PC-9 (cell line): ENCODE measurements around the gene CYP4V2. TPM values are rescaled to one million over a fixed set of nuclear protein-coding genes. Genes with fewer than 3 reads are reported as not detected.
"Not testable (repeated sequence)": the region's sequence is repeated elsewhere in the genome, so short reads cannot be mapped to it uniquely, and the experiment has no call there.

Source experiments
- BruUV-seq: library from RNA; stranded (reverse); fragments of 400-500 nt; replicated peaks from 2 replicates; lab custom pipeline; 2021; lab: Mats Ljungman, UMichigan
- CTCF ChIA-PET: fragments of 300-600 bp; sonication (Branson Sonifier 250); formaldehyde crosslinking; loops from one replicate; lab custom pipeline; 2022; ENCODE audit warnings: antibody characterized with exemption; lab: Charles Lee
- POLR2A ChIA-PET: fragments of 300-600 bp; sonication (Branson Sonifier 250); formaldehyde crosslinking; loops from one replicate; lab custom pipeline; 2022; ENCODE audit warnings: antibody characterized with exemption; ENCODE audit not compliant: unreplicated experiment; lab: Charles Lee
- DNase-seq, 2 experiments: peaks; one replicate each; pipeline versions ENCODE4 v3.0.0 to v3.0.0-alpha.2; 2015 to 2022; ENCODE audit warnings: mixed read lengths in 1 of 2
- H2AFZ ChIP-seq: fragments of 200-600 bp; sonication (generic); 2 replicates; pipeline ENCODE4 v1.8.1; 2017; ENCODE audit warnings: antibody characterized with exemption
- H3F3A ChIP-seq: fragments of 200-600 bp; sonication (generic); 2 replicates; pipeline ENCODE4 v1.8.1; 2017; ENCODE audit warnings: antibody characterized with exemption, mild to moderate bottlenecking, low read depth; ENCODE audit not compliant: insufficient read depth
- H3K27ac ChIP-seq: fragments of 200-600 bp; sonication (generic); 2 replicates; pipeline ENCODE4 v1.6.1; 2016; ENCODE audit warnings: mixed run types
- H3K27me3 ChIP-seq: fragments of 200-600 bp; sonication (generic); 2 replicates; pipeline ENCODE4 v1.6.1; 2016; ENCODE audit warnings: low read depth, mixed run types; ENCODE audit not compliant: insufficient read depth
- H3K36me3 ChIP-seq: fragments of 200-600 bp; sonication (generic); 2 replicates; pipeline ENCODE4 v1.6.1; 2016; ENCODE audit warnings: low read depth, mixed run types
- H3K4me1 ChIP-seq: fragments of 200-600 bp; sonication (generic); replicated peaks from 2 replicates; pipeline ENCODE4 v1.6.1; 2016; ENCODE audit warnings: mixed run types; ENCODE audit not compliant: insufficient read depth
- H3K4me2 ChIP-seq: fragments of 200-600 bp; sonication (generic); 2 replicates; pipeline ENCODE4 v1.6.1; 2017; ENCODE audit warnings: mixed run types
- H3K4me3 ChIP-seq: fragments of 200-600 bp; sonication (generic); 2 replicates; pipeline ENCODE4 v1.6.1; 2016; ENCODE audit warnings: mixed run types
- H3K79me2 ChIP-seq: fragments of 200-600 bp; sonication (generic); 2 replicates; pipeline ENCODE4 v1.6.1; 2017; ENCODE audit warnings: low read depth, mixed run types
- H3K9me2 ChIP-seq: fragments of 200-600 bp; sonication (generic); 2 replicates; pipeline ENCODE4 v1.8.1; 2017; ENCODE audit warnings: mild to moderate bottlenecking; ENCODE audit not compliant: insufficient read depth
- H3K9me3 ChIP-seq: fragments of 200-600 bp; sonication (generic); 2 replicates; pipeline ENCODE4 v1.8.1; 2016; ENCODE audit warnings: low read depth; ENCODE audit not compliant: insufficient read depth
- H4K20me1 ChIP-seq: fragments of 200-600 bp; sonication (generic); 2 replicates; pipeline ENCODE4 v1.8.1; 2017; ENCODE audit not compliant: insufficient read depth
- EZH2 ChIP-seq: fragments of 200-600 bp; sonication (generic); IDR thresholded peaks from 2 replicates; pipeline ENCODE4 v1.8.0; 2017; ENCODE audit warnings: antibody characterized with exemption, low read depth
- intact Hi-C: fragments of 100-400 bp; cut with micrococcal nuclease; formaldehyde crosslinking; loops from one replicate; pipeline ENCODE4 v1.10.0; 2022; ENCODE audit not compliant: unreplicated experiment
- total RNA-seq: library from RNA; stranded (reverse); gene quantifications from 2 replicates; pipeline ENCODE4 v1.2.3, GENCODE V29; 2021
- TF ChIP-seq, protein P1 (sequence below): fragments of 200-600 bp; sonication (generic); conservative IDR thresholded peaks from 2 replicates; pipeline ENCODE4 v1.6.1; 2017; ENCODE audit warnings: mixed run types, antibody characterized with exemption, mild to moderate bottlenecking, moderate library complexity

Gene CYP4V2
- total RNA-seq, 1 experiment from 2014 or later: 12.5 TPM

GRCh38 chr4:186240848-186241491 lies 49.6 kb downstream of the CYP4V2 start:
- CTCF ChIA-PET: no interaction called here
- Histone ChIP-seq H3F3A (no peaks in the 10 kb centered on the region), H3K4me1 (no peaks in the 10 kb centered on the region), H4K20me1 (no peaks in the 10 kb centered on the region), H3K9me3 (no peaks in the 10 kb centered on the region), H3K4me2 (no peak overlapping the region), H2AFZ (no peak overlapping the region), H3K27ac (no peak overlapping the region), H3K79me2 (no peaks in the 10 kb centered on the region), H3K4me3 (no peak overlapping the region), H3K9me2 (no peaks in the 10 kb centered on the region), H3K36me3 (no peaks in the 10 kb centered on the region), H3K27me3 (0 out of 2 replicates have a peak, but pooled peaks cover 4% of the 10 kb centered on the region)
- intact Hi-C loops: no loop called here
- no TSS peak for BruUV-seq
- TF ChIP-seq, protein P1, sequence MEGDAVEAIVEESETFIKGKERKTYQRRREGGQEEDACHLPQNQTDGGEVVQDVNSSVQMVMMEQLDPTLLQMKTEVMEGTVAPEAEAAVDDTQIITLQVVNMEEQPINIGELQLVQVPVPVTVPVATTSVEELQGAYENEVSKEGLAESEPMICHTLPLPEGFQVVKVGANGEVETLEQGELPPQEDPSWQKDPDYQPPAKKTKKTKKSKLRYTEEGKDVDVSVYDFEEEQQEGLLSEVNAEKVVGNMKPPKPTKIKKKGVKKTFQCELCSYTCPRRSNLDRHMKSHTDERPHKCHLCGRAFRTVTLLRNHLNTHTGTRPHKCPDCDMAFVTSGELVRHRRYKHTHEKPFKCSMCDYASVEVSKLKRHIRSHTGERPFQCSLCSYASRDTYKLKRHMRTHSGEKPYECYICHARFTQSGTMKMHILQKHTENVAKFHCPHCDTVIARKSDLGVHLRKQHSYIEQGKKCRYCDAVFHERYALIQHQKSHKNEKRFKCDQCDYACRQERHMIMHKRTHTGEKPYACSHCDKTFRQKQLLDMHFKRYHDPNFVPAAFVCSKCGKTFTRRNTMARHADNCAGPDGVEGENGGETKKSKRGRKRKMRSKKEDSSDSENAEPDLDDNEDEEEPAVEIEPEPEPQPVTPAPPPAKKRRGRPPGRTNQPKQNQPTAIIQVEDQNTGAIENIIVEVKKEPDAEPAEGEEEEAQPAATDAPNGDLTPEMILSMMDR: no peak
- TF ChIP-seq EZH2: no peak
- no peak for DNase-seq
- POLR2A ChIA-PET: no interaction called here

GRCh38 chr4:186241616-186242015 lies 50.2 kb downstream of the CYP4V2 start:
- ChIA-PET POLR2A (no interaction called here), CTCF (no interaction called here)
- 0 out of 2 replicates have a peak, but pooled peaks cover 4% of the 10 kb centered on the region for H3K27me3 ChIP-seq
- H3K4me3 ChIP-seq: no peak overlapping the region
- H4K20me1 ChIP-seq: no peaks in the 10 kb centered on the region
- BruUV-seq: no TSS peak
- H3K9me2 ChIP-seq: no peaks in the 10 kb centered on the region
- no peaks in the 10 kb centered on the region for H3K79me2 ChIP-seq
- intact Hi-C loops: no loop called here
- H3K4me1 ChIP-seq: no peaks in the 10 kb centered on the region
- H3K27ac ChIP-seq: no peak overlapping the region
- H3F3A ChIP-seq: no peaks in the 10 kb centered on the region
- H3K4me2 ChIP-seq: no peak overlapping the region
- H2AFZ ChIP-seq: no peak overlapping the region
- TF ChIP-seq, protein P1: no peak
- no peak for TF ChIP-seq EZH2
- H3K9me3 ChIP-seq: no peaks in the 10 kb centered on the region
- no peaks in the 10 kb centered on the region for H3K36me3 ChIP-seq
- no peak for DNase-seq

DNA sequence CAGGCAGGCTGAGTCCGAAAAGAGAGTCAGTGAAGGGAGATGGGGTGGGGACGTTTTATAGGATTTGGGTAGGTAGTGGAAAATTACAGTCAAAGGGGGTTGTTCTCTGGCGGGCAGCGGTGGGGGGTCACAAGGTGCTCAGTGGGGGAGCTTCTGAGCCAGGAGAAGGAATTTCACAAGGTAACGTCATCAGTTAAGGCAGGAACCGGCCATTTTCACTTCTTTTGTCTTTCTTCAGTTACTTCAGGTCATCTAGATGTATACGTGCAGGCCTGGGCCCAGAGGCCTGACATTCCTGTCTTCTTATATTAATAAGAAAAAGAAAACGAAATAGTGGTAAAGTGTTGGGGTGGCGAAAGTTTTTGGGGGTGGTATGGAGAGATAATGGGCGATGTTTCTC lies 50.7 kb downstream of the CYP4V2 start:
- DNase-seq, H3K9me3 ChIP-seq, H3K27ac ChIP-seq, H2AFZ ChIP-seq, H3K9me2 ChIP-seq, H3K79me2 ChIP-seq, H3K27me3 ChIP-seq, intact Hi-C loops, H3F3A ChIP-seq, POLR2A ChIA-PET, H3K4me1 ChIP-seq, BruUV-seq, H4K20me1 ChIP-seq, H3K4me3 ChIP-seq, H3K36me3 ChIP-seq, H3K4me2 ChIP-seq, CTCF ChIA-PET: not testable (repeated sequence)

DNA sequence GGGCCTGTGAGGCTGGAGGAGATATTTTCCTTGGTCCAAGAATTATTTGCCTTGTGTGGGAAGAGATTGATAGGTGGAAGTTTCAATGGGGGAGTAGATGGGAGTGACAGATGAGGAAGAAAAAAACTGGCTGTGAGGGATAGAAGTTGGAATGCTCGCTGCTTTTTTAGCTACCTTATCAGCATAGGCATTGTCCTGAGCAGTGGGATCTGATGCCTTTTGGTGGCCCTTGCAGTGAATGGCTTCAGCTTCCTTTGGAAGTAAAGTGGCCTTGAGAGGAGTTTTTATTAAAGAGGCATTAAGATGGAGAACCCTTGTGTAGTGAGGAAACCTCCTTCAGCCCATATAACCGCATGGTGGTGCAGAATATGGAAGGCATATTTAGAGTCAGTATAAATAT lies 52.0 kb downstream of the CYP4V2 start:
- H3K27me3 ChIP-seq: 0 out of 2 replicates have a peak, but pooled peaks cover 4% of the 10 kb centered on the region
- no peak overlapping the region for H3K4me2 ChIP-seq
- no peak overlapping the region for H3K27ac ChIP-seq
- no peaks in the 10 kb centered on the region for H3K79me2 ChIP-seq
- no peaks in the 10 kb centered on the region for H4K20me1 ChIP-seq
- no peak for DNase-seq
- H3K36me3 ChIP-seq: no peaks in the 10 kb centered on the region
- no TSS peak for BruUV-seq
- ChIA-PET POLR2A (no interaction called here), CTCF (no interaction called here)
- H3K9me2 ChIP-seq: no peaks in the 10 kb centered on the region
- intact Hi-C loops: no loop called here
- no peaks in the 10 kb centered on the region for H3K4me1 ChIP-seq
- no peak for TF ChIP-seq EZH2
- TF ChIP-seq, protein P1: no peak
- H3K9me3 ChIP-seq: no peaks in the 10 kb centered on the region
- H2AFZ ChIP-seq: no peak overlapping the region
- H3K4me3 ChIP-seq: no peak overlapping the region
- H3F3A ChIP-seq: no peaks in the 10 kb centered on the region
